GM12864 (cell line): ENCODE measurements around the gene AGFG2.
"Not testable (repeated sequence)": the region's sequence is repeated elsewhere in the genome, so short reads cannot be mapped to it uniquely, and the experiment has no call there.

ENCODE experiments used
- DNase-seq: peaks from one replicate; pipeline ENCODE4 v3.0.0-alpha.2; 2011; ENCODE audit warnings: low read depth
- H3K4me3 ChIP-seq: 2 replicates; pipeline ENCODE4 v1.5.1; 2011; ENCODE audit warnings: mild to moderate bottlenecking, low read depth, low read length, control low read depth
- TF ChIP-seq, protein P1 (sequence below): IDR thresholded peaks from 2 replicates; pipeline ENCODE4 v1.5.1; 2011; ENCODE audit warnings: low read depth, mild to moderate bottlenecking, moderate library complexity, low read length, control low read depth, inconsistent platforms; ENCODE audit errors: missing control alignments

Gene AGFG2

DNA sequence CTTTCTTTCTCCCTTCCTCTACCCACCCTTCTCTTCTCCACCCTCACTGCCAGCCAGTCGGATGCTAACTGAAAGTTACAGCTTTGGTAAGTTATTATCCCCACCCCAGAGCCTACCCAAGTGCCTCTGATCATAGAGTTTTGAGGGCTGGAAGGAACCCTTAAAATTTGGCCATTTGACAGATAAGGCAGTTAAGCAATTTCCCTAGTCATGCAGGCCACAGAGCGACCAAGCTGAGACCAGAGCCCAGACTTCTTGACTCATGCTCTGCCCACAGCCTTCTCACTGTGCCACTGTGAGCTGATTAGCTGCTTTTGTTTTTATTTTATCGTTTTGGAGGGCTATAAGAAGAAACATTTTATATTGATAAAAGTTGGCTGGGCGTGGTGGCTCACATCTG is 17.5 kb downstream of the AGFG2 start:
- no peak overlapping the region for H3K4me3 ChIP-seq
- DNase-seq = no peak
- TF ChIP-seq, protein P1, sequence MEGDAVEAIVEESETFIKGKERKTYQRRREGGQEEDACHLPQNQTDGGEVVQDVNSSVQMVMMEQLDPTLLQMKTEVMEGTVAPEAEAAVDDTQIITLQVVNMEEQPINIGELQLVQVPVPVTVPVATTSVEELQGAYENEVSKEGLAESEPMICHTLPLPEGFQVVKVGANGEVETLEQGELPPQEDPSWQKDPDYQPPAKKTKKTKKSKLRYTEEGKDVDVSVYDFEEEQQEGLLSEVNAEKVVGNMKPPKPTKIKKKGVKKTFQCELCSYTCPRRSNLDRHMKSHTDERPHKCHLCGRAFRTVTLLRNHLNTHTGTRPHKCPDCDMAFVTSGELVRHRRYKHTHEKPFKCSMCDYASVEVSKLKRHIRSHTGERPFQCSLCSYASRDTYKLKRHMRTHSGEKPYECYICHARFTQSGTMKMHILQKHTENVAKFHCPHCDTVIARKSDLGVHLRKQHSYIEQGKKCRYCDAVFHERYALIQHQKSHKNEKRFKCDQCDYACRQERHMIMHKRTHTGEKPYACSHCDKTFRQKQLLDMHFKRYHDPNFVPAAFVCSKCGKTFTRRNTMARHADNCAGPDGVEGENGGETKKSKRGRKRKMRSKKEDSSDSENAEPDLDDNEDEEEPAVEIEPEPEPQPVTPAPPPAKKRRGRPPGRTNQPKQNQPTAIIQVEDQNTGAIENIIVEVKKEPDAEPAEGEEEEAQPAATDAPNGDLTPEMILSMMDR = no peak

DNA sequence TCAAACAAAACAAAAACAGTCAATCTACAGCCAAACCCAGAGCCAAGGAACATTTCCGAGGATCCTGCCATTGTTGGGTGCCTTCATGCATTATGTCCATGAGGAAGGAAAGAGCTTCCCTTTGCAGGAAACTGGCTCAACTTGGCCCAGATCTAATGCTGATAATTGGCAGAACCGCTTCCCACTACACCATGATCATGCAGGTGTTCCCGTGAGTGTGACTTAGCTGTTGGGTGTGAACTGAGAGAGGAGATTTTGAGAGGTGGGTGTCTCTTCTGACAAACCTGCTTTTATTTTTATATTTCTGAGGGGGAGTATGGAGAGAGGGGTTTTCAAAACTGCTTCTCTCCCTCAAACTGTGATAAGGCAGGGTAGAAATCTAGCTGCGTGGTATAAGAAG is 20.1 kb downstream of the AGFG2 start:
- no peak for DNase-seq
- TF ChIP-seq, protein P1 = no peak

DNA sequence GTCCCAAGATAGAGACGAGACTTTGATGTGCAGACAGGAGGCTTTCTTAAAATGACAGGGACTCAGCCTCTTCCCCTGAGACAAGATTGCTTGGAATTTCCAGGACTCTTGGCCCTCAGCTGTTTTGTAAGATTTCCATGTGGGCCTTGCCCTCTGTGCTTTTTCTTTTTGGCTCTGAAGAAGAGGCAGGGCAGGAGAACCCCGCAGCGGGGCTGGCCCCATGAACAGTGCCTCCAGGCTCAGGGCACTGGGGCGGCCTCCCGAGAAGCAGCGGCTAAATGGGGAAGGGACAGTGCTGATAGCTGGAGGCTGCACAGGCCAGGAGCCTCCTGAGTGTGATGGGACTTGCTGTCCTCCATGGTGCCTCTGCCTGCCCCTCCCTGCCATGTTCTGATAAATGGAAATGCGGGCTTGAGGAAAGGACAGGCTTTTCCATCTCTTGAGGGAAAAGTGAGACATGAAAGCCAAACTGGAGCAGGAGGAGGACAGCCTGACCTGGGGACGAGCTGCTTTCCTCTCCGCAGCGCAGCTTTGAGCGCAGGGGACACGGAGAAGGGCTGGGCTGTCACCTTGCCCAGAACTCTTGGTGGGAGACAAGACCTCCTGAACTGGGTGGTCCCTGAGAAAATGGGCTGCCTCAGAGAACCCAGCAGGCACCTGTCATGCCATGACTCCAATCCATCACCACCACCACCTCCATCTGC is 22.6 kb downstream of the AGFG2 start:
- TF ChIP-seq, protein P1 = no peak
- H3K4me3 ChIP-seq = no peak overlapping the region
- no peak for DNase-seq

More for the DNA sequence above, 20.1 kb downstream of the AGFG2 start:
- no peak overlapping the region for H3K4me3 ChIP-seq

DNA sequence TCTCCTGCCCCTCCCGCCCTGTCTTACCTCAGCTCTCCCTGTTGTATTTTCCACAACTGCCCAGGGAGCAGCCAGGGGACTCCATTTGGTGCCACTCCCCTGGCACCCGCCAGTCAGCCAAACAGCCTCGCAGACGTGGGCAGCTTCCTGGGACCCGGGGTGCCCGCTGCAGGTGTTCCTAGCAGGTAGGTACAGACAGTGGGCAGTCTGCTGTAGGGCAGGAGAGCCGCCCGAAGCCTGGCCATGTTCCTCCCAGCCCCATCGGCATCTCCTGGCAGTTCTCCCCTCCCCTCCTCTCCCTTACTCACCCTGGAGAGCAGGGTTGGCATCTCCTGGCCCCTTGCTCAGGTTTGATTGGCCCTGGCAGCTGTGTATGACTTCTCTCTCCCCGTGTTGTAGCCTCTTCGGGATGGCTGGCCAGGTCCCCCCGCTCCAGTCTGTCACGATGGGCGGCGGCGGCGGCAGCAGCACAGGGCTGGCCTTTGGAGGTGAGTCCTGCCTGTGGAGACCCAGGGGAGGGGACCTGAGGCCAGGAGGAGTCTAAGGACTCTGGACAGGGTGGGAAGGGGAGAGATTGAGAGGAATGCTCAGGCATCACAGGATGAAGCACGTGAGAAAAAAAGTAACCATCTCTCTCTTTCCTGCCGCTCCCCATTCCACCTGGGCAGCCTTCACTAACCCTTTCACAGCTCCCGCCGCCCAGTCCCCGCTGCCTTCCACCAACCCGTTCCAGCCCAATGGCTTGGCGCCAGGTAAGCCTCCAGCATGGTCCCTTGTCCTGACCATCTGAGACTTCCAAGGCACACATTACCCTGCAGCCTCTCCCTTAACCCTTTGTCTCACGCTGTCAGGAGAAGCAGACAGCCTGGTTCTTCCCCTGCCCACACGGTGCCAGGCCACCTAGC is 23.4 kb downstream of the AGFG2 start:
- TF ChIP-seq, protein P1 = no peak
- no peak for DNase-seq
- H3K4me3 ChIP-seq = no peak overlapping the region

DNA sequence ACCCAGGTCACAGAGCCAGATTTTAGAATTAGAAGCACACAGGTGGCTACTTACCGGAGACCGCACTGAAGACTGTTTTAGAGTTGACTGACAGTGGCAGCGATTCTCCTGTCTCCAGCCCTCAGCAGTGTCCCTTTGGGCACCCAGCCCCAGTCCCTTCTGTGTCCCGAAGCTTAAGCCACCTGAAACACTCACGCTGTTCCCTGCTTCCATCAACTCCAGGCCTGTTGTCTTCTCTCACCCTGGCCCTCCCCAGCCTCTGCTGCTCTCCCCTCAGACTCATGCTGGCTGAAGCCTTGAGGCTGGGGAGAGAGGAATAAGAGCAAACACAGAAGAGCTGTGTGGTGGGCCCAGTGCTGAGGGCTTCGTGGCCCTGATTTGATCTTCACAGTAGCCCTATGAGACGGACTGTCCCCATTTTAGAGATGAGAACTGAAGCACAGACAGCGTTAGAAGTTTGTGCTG is 24.1 kb downstream of the AGFG2 start:
- no peak for DNase-seq
- no peak overlapping the region for H3K4me3 ChIP-seq
- TF ChIP-seq, protein P1 = no peak

DNA sequence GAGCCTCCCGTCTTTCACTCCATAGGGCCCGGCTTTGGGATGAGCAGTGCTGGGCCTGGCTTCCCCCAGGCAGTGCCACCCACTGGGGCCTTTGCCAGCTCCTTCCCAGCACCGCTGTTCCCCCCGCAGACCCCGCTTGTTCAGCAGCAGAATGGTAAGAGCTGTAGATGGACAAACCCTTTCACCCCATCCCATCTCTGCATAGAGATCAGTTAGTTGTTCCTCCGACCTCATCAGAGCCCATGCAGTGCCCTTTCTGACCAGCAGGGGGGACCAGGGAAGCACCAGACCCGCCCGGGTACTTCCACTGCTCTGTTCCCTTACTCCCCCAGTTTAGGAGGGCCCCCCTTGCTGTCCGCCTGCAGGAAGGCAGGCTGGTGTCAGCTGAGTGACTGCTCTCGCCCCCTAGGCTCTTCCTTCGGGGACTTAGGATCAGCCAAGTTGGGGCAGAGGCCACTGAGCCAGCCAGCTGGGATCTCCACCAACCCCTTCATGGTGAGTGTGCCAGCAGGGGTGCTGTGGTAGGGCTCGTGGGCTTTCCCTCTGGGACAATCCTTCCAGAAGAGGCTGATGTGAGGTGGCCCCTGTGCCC is 24.9 kb downstream of the AGFG2 start:
- TF ChIP-seq, protein P1 = peak; percentile 98
- no peak overlapping the region for H3K4me3 ChIP-seq
- DNase-seq = no peak

DNA sequence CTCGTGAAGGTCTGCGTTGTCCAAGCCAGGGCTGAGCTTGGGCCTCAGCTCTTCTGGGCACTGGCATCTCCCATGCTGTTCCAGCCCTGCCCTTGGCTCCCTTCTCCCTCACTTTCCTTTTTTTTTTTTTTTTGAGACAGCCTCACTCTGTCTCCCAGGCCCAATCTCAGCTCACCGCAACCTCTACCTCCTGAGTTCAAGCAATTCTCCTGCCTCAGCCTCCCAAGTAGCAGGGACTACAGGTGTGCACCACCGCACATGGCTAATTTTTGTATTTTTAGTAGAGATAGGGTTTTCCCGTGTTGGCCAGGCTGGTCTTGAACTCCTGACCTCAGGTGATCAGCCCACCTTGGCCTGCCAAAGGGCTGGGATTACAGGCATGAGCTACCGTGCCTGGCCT is 25.4 kb downstream of the AGFG2 start:
- H3K4me3 ChIP-seq, DNase-seq: not testable (repeated sequence)
